AG08395 (cell line): ENCODE measurements around the gene PRSS27.
"Not testable (repeated sequence)": the region's sequence is repeated elsewhere in the genome, so short reads cannot be mapped to it uniquely, and the experiment has no call there.

Experiments
- DNase-seq: peaks from one replicate; pipeline ENCODE4 v3.0.0; 2012; ENCODE audit warnings: mixed read lengths, low spot score

PRSS27 gene

GRCh38 chr16:2673066-2673999 is 46.7 kb downstream of the PRSS27 start:
- DNase-seq, result peak; percentile 96

GRCh38 chr16:2671741-2672140 is 48.3 kb downstream of the PRSS27 start:
- no peak for DNase-seq

GRCh38 chr16:2671193-2671592 is 48.8 kb downstream of the PRSS27 start:
- DNase-seq, result not testable (repeated sequence)

DNA sequence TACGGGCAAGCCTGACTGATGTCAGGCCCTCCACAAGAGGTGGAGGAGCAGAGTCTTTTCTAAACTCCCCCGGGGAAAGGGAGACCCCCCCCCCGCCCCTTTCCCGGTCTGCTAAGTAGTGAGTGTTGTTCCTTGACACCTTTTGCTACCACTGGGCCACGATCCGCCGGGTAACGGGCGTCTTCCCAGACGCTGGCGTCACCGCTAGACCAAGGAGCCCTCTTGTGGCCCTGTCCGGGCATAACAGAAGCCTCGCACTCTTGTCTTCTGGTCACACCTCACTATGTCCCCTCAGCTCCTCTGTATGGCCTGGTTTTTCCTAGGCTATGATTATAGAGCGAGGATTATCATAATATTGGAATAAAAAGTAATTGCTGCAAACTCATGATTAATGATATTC is 50.0 kb downstream of the PRSS27 start:
- peak; percentile 11 for DNase-seq

- not testable (repeated sequence) for DNase-seq
Measured at GRCh38 chr16:2669587-2669986, 50.4 kb downstream of the PRSS27 start.

- not testable (repeated sequence) for DNase-seq
Measured at GRCh38 chr16:2666671-2667070, 53.4 kb downstream of the PRSS27 start.

GRCh38 chr16:2664574-2664982 is 55.4 kb downstream of the PRSS27 start:
- DNase-seq, result no peak

DNA sequence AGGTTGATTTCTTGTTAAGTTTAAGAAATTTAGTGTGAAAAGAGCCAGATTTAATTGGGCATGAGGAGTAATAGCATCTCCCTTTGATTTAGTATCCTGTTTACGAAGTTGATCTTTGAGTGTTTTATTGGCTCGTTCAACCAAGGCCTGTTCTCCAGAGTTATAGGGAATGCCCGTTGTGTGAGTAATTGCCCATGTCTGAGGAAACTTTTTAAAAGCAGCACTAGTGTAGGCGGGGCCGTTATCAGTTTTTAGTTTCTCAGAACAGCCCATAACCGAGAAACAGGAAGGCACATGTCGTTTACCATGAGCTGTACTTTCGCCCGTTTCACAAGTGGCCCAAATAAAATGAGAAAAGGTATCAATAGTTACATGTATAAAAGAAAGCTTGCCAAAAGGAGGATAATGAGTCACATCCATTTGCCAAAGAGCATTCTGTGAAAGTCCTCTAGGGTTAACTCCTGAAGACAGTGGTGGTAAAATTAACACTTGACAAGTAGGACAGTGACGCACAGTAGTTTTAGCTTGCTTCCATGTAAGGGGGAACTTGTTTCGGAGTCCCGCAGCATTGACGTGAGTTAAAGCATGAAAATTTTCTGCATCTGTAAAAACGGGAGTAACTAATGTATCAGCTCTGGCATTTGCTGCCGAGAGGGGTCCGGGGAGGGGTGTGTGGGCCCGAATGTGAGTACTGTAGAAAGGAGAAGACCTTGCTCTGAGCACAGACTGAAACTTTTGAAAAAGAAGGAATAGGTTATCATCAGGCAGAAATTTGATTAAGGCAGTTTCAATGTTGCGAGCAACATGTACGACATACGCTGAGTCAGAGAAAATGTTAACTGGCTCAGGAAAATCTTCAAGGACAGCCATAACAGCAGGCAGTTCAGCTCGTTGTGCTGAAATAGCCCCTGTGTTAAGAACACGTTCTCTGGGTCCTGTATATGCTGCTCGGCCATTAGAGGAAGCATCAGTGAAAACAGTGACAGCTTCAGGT is 56.2 kb downstream of the PRSS27 start:
- DNase-seq, result peak; percentile 14
